HepG2 (cell line): ENCODE results near the gene EPB41L2. TPM values are rescaled to one million over a fixed set of nuclear protein-coding genes. Genes with fewer than 3 reads are reported as not detected.
A peak's percentile ranks its signal among the peaks of the same experiment; 100 is the strongest.

Experiments used
- CBX5 ChIP-seq: sonication (generic); formaldehyde crosslinking; IDR thresholded peaks from 2 replicates; pipeline ENCODE4 v1.4.0; 2020; ENCODE audit warnings: missing genetic modification reagents, borderline replicate concordance
- DR1 ChIP-seq: sonication (generic); formaldehyde crosslinking; IDR thresholded peaks from 2 replicates; pipeline ENCODE4 v1.8.0; 2021; ENCODE audit warnings: mild to moderate bottlenecking, missing genetic modification reagents, inconsistent platforms
- DZIP1 ChIP-seq: sonication (generic); formaldehyde crosslinking; IDR thresholded peaks from 2 replicates; pipeline ENCODE4 v1.5.0; 2020; ENCODE audit warnings: mild to moderate bottlenecking, missing genetic modification reagents
- GABPB1 ChIP-seq: IDR thresholded peaks from 2 replicates; pipeline ENCODE4 v1.6.1; 2016; ENCODE audit warnings: mild to moderate bottlenecking, missing genetic modification reagents, moderate library complexity, missing compliant biosample characterization
- GMEB1 ChIP-seq: sonication (generic); formaldehyde crosslinking; IDR thresholded peaks from 2 replicates; pipeline ENCODE4 v1.5.1; 2020; ENCODE audit warnings: missing genetic modification reagents, mild to moderate bottlenecking, borderline replicate concordance
- MATR3 ChIP-seq: sonication (generic); formaldehyde crosslinking; IDR thresholded peaks from 2 replicates; pipeline ENCODE4 v1.4.0; 2020; ENCODE audit warnings: missing genetic modification reagents
- MEF2D ChIP-seq: sonication (generic); formaldehyde crosslinking; IDR thresholded peaks from 2 replicates; pipeline ENCODE4 v1.5.1; 2020; ENCODE audit warnings: mild to moderate bottlenecking, missing genetic modification reagents
- MLXIP ChIP-seq: sonication (generic); formaldehyde crosslinking; IDR thresholded peaks from 2 replicates; pipeline ENCODE4 v1.9.0; 2021; ENCODE audit warnings: missing genetic modification reagents, borderline replicate concordance
- MYNN ChIP-seq: sonication (generic); formaldehyde crosslinking; IDR thresholded peaks from 2 replicates; pipeline ENCODE4 v1.4.0; 2020; ENCODE audit warnings: mild to moderate bottlenecking, low read depth, missing genetic modification reagents
- PATZ1 ChIP-seq: sonication (generic); formaldehyde crosslinking; IDR thresholded peaks from 2 replicates; pipeline ENCODE4 v1.4.0; 2020; ENCODE audit warnings: missing genetic modification reagents
- SMAD9 ChIP-seq: sonication (generic); formaldehyde crosslinking; IDR thresholded peaks from 2 replicates; pipeline ENCODE4 v1.5.1; 2020; ENCODE audit warnings: mild to moderate bottlenecking, missing genetic modification reagents
- SRF ChIP-seq: IDR thresholded peaks from 2 replicates; pipeline ENCODE4 v1.6.1; 2011; ENCODE audit warnings: mild to moderate bottlenecking, low read depth, low read length, moderate library complexity
- TBL1XR1 ChIP-seq: fragments of 150-350 bp; IDR thresholded peaks from 2 replicates; pipeline ENCODE4 v1.6.1; 2014; ENCODE audit warnings: borderline replicate concordance, low read length; ENCODE audit not compliant: partially characterized antibody
- ZBTB26 ChIP-seq: IDR thresholded peaks from 2 replicates; pipeline ENCODE4 v1.6.1; 2016; ENCODE audit warnings: missing compliant biosample characterization, missing genetic modification reagents, borderline replicate concordance
- ZNF260 ChIP-seq: sonication (generic); formaldehyde crosslinking; IDR thresholded peaks from 2 replicates; pipeline ENCODE4 v1.4.0; 2020; ENCODE audit warnings: missing genetic modification reagents, low read depth, mild to moderate bottlenecking, borderline replicate concordance
- ZNF263 ChIP-seq: sonication (generic); formaldehyde crosslinking; IDR thresholded peaks from 2 replicates; pipeline ENCODE4 v1.4.0; 2020; ENCODE audit warnings: missing genetic modification reagents
- ZNF337 ChIP-seq: sonication (generic); formaldehyde crosslinking; IDR thresholded peaks from 2 replicates; pipeline ENCODE4 v1.5.1; 2020; ENCODE audit warnings: missing genetic modification reagents, low read depth, mild to moderate bottlenecking, borderline replicate concordance
- polyA plus RNA-seq, 8 experiments: library from polyadenylated mRNA; depleted of rRNA in 3 of 8; stranded (reverse) in 7 of 8; unstranded in 1 of 8; fragments of >200 nt; fragmentation: Illumina TruSeq in 4 of 8; extraction: Trizol in 4 of 8; gene quantifications; 2 replicates each; pipeline versions ENCODE4 v1.2.1 to v1.2.3, GENCODE V29; 2011 to 2016; ENCODE audit warnings: low read depth in 4 of 8, missing spikeins in 1 of 8, mixed read lengths in 1 of 8; ENCODE audit not compliant: insufficient read depth in 1 of 8
- total RNA-seq, 5 experiments: library from RNA; depleted of rRNA; stranded (reverse); fragments of >200 nt; fragmentation: Illumina TruSeq; extraction: Trizol; gene quantifications; 2 replicates each; pipeline ENCODE4 v1.2.3, GENCODE V29; 2016; ENCODE audit warnings: low read depth in 1 of 5

Gene EPB41L2
- total and polyA plus RNA-seq, 2 of the 13 experiments (the other 11 are each of a cell fraction or from before 2014, with no cell fraction given) = 41.7 to 56.4 TPM

GRCh38 chr6:131065112-131065823, 2.2 kb upstream of the EPB41L2 start (continued):
- TF ChIP-seq ZBTB26 (CRISPR knock-in tag) (no peak), DZIP1 (CRISPR knock-in tag) (no peak), SRF (no peak), TBL1XR1 (peak; percentile 61), GABPB1 (CRISPR knock-in tag) (peak; percentile 47; the same call in 1 of the 2 replicates), MYNN (CRISPR knock-in tag) (no peak), GMEB1 (CRISPR knock-in tag) (no peak), ZNF260 (CRISPR knock-in tag) (no peak), MATR3 (CRISPR knock-in tag) (no peak), ZNF337 (CRISPR knock-in tag) (no peak), MLXIP (CRISPR knock-in tag) (no peak), ZNF263 (CRISPR knock-in tag) (no peak), MEF2D (CRISPR knock-in tag) (peak; percentile 77; the same call in 1 of the 2 replicates), DR1 (no peak), CBX5 (CRISPR knock-in tag) (no peak), PATZ1 (peak; percentile 37; the same call in 1 of the 2 replicates), SMAD9 (CRISPR knock-in tag) (no peak)
